HG03442 (cell line): ENCODE data around the gene ZMAT3.
"Not testable (repeated sequence)": the region's sequence is repeated elsewhere in the genome, so short reads cannot be mapped to it uniquely, and the experiment has no call there.

ENCODE experiments used
- ATAC-seq: cut with Tn5 transposase; IDR thresholded peaks from one replicate; pipeline ENCODE4 v1.9.1; 2021; ENCODE audit warnings: mild to moderate bottlenecking, moderate library complexity; ENCODE audit not compliant: unreplicated experiment

Gene ZMAT3, protein sequence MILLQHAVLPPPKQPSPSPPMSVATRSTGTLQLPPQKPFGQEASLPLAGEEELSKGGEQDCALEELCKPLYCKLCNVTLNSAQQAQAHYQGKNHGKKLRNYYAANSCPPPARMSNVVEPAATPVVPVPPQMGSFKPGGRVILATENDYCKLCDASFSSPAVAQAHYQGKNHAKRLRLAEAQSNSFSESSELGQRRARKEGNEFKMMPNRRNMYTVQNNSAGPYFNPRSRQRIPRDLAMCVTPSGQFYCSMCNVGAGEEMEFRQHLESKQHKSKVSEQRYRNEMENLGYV

DNA sequence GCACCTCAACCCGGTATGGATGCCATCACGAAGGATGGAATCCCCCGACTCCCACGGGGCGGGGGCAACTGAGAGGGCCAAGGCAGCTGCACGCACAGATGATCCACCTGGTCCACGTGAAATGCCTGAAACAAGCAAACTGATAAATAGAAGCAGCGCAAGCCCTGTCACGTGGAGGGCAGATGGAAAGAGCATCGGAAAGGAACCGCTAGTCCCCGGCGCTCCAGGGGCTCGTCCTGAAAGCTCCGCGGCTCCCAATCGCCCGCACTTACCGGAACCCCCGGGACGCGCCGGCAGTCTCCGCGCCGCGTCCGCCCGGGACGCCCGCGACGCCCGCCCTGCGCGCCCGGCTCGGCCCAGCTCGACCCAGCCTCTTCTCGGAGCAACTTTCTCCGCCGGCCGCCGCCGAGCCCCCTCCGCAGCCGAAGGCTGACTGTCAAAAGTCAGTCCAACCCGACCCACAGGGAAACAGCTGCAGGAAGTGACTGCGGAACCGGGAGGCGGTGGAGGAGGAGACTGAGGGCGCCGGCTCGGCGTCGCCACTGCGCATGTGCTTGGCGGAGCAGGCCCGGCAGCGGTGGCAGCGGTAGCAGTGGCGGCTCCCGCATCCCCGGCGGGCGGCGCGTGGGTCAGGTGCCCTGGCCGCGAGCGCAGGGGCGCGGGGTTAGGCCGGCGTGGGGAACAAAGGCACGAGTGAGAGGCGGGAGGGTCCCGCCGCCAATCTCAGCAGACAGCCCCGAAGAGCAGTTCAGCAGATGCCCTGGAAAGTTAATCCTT lies at the start of gene ZMAT3:
TSS of gene ZMAT3 (minus strand) at position 487 of the 777 bp plus-strand sequence. CDS start 4,057 bp downstream, outside the sequence.
- peak; percentile 59 for ATAC-seq

GRCh38 chr3:179116816-179117215 lies 45.2 kb upstream of the ZMAT3 start:
- ATAC-seq = no peak

DNA sequence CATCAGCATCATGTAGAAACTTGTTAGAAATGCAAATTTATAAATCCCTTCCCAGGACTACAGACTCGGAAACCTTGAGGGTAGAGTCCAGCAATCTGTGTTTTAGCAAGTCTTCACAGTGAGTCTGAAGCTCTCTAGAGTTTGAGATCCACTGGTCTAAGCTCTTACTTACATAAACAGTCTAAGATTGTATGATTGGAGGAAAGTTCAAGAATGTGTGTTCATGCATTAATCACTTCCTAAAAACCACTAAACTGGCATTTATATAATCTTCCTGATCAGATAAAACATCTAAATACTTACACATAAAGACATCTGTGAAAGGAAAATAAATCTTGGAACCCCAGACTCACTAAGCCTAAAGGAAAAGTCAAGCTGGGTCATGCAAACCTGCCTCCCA lies 43.8 kb upstream of the ZMAT3 start:
- ATAC-seq = not testable (repeated sequence)

DNA sequence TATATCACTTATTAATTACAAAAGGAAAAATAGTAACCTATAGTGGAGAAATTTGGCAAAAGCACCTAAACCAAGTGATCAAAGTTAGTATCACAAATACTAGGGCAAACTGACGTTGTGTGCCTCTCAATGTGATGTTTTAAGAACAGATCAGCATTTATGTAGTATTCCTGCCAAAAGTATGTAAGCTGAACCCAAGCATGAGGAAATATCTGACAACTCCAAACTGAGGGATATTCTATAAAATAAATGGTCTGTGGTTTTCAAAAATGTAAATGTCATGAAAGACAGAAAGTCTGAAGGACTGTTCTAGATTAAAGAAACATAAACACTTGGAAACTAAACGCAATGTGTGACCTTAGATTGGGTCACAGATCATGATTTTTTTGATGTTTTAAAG lies 42.3 kb upstream of the ZMAT3 start:
- no peak for ATAC-seq

GRCh38 chr3:179108086-179108485 lies 36.5 kb upstream of the ZMAT3 start:
- no peak for ATAC-seq

GRCh38 chr3:179107617-179108016 lies 36.0 kb upstream of the ZMAT3 start:
- ATAC-seq = no peak

- ATAC-seq = no peak
Measured at GRCh38 chr3:179105881-179106280, 34.3 kb upstream of the ZMAT3 start.

DNA sequence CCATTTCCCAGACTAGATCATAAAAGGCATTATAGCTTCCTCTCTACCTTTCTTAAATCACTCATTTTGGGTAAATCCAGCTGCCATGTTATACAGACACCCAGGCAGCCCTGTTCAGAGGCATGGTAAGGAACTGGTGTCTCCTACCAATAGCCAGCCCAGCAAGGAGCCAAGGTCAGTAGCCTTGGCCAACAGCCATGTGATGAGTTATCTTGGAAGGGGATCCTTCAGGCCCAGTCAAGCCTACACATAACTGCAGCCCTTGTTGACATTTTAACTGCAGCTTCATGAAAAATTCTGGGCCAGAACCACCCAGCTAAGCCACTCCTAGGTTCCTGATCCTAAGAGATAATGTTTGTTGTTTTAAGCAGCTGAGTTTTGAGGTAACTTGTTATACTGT lies 29.0 kb upstream of the ZMAT3 start:
- ATAC-seq = no peak

GRCh38 chr3:179098388-179099077 lies 26.9 kb upstream of the ZMAT3 start:
- ATAC-seq = no peak

GRCh38 chr3:179093807-179094206 lies 22.2 kb upstream of the ZMAT3 start:
- ATAC-seq = no peak

DNA sequence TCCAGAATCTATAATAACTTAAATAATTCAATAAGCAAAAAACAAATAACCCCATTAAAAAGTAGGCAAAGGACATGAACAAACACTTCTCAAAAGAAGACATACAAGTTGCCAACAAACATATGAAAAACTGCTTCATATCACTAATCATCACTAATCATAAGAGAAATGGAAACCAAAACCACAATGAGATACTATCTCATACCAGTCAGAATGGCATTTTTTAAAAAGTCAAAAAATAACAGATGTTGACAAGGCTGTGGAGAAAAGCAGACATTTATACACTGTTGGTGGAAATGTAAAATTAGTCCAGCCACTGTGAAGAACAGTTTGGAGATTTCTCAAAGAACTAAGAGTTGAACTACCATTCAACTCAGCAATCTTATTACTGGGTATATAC lies 19.5 kb upstream of the ZMAT3 start:
- ATAC-seq = peak; percentile 79

DNA sequence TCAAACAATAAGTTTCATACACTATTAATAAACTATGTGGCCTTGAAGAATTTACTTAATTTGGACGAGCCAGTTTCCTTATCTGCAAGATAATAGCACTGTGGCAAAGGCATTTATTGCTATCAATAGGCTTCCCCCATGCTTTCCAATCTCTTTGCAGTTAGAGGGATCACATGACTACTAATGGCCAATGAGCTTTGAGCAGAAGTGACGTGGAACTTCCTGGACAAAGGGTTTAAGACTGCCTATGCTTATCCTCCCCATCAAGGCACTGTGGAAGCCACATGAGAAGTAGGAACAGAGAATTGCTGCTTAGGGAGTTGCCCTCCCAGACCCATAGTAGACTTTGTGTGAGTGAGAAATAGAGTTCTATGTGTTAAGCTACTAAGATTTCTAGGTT lies 16.7 kb upstream of the ZMAT3 start:
- ATAC-seq = no peak

DNA sequence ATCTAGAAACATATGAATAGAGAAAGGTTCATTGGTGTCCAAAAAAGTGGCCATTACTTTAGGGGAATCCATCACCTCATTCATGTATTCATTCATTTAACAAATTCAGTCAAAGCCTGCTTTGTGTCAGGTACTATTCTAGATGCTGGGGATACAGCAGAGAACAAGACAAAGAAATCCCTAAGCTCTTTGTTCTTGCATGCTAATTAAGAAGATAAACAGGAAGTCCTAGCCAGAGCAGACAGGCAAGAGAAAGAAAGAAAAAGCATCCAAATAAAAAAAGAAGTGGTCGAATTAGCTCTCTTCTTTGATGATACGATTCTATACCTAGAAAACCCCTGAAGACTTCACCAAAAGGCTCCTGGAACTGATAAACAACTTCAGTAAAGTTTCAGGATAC lies 12.4 kb upstream of the ZMAT3 start:
- ATAC-seq = peak; percentile 59

DNA sequence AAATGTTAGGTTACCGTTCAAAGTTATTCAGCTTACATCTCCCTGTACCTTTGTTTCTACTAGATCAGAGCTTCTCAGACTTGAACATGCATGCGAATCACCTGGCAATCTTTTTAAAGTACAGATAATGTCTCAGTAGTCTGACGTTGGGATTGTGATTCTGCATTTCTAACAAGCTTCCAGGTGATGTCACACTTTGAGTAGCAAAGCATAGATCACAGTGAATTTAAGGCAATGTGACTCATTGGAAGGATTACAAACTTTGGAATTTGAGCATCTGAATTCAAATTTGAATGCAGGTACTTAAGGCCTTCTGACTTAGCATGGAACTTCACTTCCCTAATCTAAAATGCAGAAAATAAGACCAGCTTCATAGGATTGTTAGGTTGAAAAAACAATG lies 10.8 kb upstream of the ZMAT3 start:
- ATAC-seq = no peak

DNA sequence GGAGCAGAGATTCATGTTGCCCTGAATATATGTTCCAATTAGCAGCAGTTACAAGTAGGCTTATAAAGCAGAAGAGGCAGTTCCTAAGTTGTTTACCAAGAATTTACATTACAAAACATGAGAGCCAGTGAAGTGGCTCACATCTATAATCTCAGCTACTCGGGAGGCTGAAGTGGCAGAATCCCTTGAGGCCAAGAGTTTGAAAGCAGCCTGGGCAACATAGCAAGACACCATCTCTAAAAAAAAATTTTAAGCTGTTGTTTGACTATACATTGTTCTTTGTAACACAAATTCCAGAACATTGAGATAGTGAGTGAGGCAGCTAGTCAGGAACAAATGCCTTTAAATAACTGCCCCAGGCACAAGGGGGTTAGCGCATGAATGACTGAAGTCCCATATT lies 10.3 kb upstream of the ZMAT3 start:
- no peak for ATAC-seq

- no peak for ATAC-seq
Measured at GRCh38 chr3:179079537-179079936, 7.9 kb upstream of the ZMAT3 start.

GRCh38 chr3:179076243-179077027 lies 4.8 kb upstream of the ZMAT3 start:
- ATAC-seq = peak; percentile 39

- ATAC-seq = peak; percentile 21
Measured at GRCh38 chr3:179074656-179075055, 3.0 kb upstream of the ZMAT3 start.

- ATAC-seq = no peak
Measured at GRCh38 chr3:179073816-179074215, 2.2 kb upstream of the ZMAT3 start.

DNA sequence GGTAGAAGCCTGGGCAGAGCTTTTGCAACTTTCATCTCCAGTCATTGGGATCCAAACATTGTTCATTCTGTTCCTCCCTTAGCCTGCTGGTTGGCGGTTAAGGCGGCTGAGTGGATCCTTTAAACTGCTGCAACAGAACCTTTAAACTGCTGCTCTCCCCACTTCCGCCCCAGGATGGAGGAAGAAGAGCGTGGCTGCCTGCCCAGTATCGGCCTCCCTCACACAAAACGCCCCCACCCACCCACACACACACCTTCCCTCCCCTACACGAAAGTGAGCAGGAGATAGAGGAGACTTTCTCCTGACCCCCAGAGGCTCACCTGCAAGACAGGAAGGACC lies 460 bp upstream of the ZMAT3 start:
- peak; percentile 19 for ATAC-seq

DNA sequence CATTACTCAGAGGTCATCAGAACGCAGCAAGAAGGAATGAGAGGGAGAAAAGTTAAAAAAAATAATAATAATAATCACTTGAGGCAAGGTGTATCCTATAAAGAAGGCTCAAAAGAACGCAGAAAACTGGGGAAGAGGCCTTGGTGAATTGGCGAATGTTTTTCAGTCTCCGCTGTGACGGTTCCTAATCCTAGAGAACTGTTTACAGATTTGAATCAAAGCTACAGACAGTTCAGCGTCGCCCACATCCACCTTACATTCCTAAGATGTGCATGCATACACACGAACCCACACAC lies 634 bp downstream of the ZMAT3 start:
- no peak for ATAC-seq
